Loucy (cell line): Measurements from ENCODE around the gene PAX5.

Source experiments
- EZH2phosphoT487 ChIP-seq: fragments of 200-600 bp; IDR thresholded peaks from 2 replicates; pipeline ENCODE4 v1.6.1; 2018; ENCODE audit warnings: antibody characterized with exemption, mild to moderate bottlenecking, moderate library complexity, borderline replicate concordance
- TF ChIP-seq, protein P1 (sequence below): fragments of 200-600 bp; sonication (generic); conservative IDR thresholded peaks from 2 replicates; pipeline ENCODE4 v1.5.1; 2014; ENCODE audit warnings: mild to moderate bottlenecking, antibody characterized with exemption, low read length

DNA sequence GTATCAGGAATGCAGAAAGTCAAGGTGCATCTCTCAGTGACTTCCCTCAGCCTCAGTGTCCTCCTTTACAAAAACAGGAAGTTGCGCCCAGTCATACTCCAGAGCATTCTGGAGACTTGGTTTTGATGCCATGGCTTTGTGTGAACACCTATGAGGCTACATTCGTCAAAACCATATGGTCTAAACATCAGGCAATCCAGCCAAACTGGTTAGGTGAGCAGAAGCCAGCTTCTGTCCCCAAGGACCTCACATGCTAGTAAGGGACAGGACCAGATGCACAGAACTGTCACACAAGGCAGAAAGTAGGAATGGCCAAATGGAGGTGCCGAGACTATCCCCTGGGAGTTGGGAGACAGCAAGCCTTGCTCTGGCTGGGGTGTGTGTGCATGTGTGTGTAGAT is 244.2 kb downstream of the PAX5 start:
- TF ChIP-seq, protein P1, sequence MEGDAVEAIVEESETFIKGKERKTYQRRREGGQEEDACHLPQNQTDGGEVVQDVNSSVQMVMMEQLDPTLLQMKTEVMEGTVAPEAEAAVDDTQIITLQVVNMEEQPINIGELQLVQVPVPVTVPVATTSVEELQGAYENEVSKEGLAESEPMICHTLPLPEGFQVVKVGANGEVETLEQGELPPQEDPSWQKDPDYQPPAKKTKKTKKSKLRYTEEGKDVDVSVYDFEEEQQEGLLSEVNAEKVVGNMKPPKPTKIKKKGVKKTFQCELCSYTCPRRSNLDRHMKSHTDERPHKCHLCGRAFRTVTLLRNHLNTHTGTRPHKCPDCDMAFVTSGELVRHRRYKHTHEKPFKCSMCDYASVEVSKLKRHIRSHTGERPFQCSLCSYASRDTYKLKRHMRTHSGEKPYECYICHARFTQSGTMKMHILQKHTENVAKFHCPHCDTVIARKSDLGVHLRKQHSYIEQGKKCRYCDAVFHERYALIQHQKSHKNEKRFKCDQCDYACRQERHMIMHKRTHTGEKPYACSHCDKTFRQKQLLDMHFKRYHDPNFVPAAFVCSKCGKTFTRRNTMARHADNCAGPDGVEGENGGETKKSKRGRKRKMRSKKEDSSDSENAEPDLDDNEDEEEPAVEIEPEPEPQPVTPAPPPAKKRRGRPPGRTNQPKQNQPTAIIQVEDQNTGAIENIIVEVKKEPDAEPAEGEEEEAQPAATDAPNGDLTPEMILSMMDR: no peak
- TF ChIP-seq EZH2phosphoT487: no peak
